ENCODE measurements around the gene HOXD11.

HOXD11 gene

GRCh38 chr2:176081837-176082524, 25.1 kb upstream of the HOXD11 start:
- DNase-seq, result no peak

GRCh38 chr2:176082525-176082823, 24.6 kb upstream of the HOXD11 start:
- no peak for DNase-seq

GRCh38 chr2:176082824-176083751, 24.0 kb upstream of the HOXD11 start:
- no peak for DNase-seq

- no peak for DNase-seq
These were observed 23.3 kb upstream of the HOXD11 start, which contains the start of gene EVX2 for GRCh38 chr2:176083796-176084261. TSS of gene EVX2 (minus strand) at chr2:176083962. CDS start at chr2:176083776, 186 bp downstream.

GRCh38 chr2:176084611-176085119, 22.4 kb upstream of the HOXD11 start:
- no peak for DNase-seq

GRCh38 chr2:176085120-176085788, 21.8 kb upstream of the HOXD11 start:
- no peak for DNase-seq

- no peak for DNase-seq
These were observed 21.0 kb upstream of the HOXD11 start for GRCh38 chr2:176085861-176086771.

GRCh38 chr2:176087330-176088047, 19.6 kb upstream of the HOXD11 start:
- DNase-seq, result no peak

GRCh38 chr2:176088048-176088936, 18.8 kb upstream of the HOXD11 start:
- no peak for DNase-seq

GRCh38 chr2:176088937-176089842, 17.9 kb upstream of the HOXD11 start:
- DNase-seq, result no peak

- DNase-seq, result no peak
These were observed 17.2 kb upstream of the HOXD11 start for GRCh38 chr2:176089843-176090395.

- DNase-seq, result no peak
These were observed 16.2 kb upstream of the HOXD11 start for GRCh38 chr2:176090862-176091261.

- no peak for DNase-seq
These were observed 15.5 kb upstream of the HOXD11 start for GRCh38 chr2:176091329-176092258.

- no peak for DNase-seq
These were observed 14.6 kb upstream of the HOXD11 start, which contains the start of gene HOXD13 for GRCh38 chr2:176092270-176093144. TSS of gene HOXD13 (plus strand) at chr2:176092721. CDS start at chr2:176092891, 170 bp downstream.

GRCh38 chr2:176093145-176093897, 13.8 kb upstream of the HOXD11 start:
- DNase-seq, result no peak

GRCh38 chr2:176093898-176094249, 13.2 kb upstream of the HOXD11 start:
- DNase-seq, result no peak

Measured in CD4-positive, alpha-beta T cell treated with Interleukin-15 for 1 hour (primary cell).